C4-2B (cell line): Measurements from ENCODE around the gene ESRRG.

Source experiments
- H3K27ac ChIP-seq: fragments of 450-650 bp; 2 replicates; pipeline ENCODE4 v1.5.1; 2017
- ZFX ChIP-seq: fragments of 450-650 bp; IDR thresholded peaks from 2 replicates; pipeline ENCODE4 v1.6.1; 2017
- TF ChIP-seq, protein P1 (sequence below): fragments of 450-650 bp; conservative IDR thresholded peaks from 2 replicates; pipeline ENCODE4 v1.5.1; 2017; ENCODE audit warnings: mild to moderate bottlenecking

Gene ESRRG

DNA sequence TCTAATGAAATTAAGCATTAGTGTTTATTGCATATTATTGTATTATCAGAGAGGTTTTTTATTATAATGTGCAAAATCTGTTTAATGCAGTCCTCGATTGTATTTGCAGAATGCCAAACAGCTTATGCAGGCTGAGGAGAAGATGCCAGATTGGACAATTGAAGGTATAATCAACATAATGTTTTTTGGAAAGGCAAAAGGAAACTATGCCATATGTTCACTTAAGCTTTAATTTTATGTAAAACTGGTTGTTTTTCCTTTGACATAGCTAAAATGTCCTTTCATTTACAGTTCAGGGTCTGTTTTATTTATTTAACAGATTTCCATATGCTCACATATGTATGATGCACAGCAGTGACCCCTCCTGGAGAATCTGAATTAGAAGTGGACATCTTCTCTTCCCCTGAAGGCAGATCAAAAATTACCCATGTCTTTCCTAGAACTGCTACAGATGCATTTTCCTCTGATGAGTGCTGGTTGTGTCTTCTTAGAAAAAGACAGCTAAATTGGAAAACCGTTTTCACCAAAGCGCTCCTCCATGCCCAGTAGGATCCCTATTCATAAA, 156.5 kb downstream of the ESRRG start:
- H3K27ac ChIP-seq = no peak overlapping the region
- TF ChIP-seq, protein P1, sequence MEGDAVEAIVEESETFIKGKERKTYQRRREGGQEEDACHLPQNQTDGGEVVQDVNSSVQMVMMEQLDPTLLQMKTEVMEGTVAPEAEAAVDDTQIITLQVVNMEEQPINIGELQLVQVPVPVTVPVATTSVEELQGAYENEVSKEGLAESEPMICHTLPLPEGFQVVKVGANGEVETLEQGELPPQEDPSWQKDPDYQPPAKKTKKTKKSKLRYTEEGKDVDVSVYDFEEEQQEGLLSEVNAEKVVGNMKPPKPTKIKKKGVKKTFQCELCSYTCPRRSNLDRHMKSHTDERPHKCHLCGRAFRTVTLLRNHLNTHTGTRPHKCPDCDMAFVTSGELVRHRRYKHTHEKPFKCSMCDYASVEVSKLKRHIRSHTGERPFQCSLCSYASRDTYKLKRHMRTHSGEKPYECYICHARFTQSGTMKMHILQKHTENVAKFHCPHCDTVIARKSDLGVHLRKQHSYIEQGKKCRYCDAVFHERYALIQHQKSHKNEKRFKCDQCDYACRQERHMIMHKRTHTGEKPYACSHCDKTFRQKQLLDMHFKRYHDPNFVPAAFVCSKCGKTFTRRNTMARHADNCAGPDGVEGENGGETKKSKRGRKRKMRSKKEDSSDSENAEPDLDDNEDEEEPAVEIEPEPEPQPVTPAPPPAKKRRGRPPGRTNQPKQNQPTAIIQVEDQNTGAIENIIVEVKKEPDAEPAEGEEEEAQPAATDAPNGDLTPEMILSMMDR = peak; percentile 67
- no peak for TF ChIP-seq ZFX

DNA sequence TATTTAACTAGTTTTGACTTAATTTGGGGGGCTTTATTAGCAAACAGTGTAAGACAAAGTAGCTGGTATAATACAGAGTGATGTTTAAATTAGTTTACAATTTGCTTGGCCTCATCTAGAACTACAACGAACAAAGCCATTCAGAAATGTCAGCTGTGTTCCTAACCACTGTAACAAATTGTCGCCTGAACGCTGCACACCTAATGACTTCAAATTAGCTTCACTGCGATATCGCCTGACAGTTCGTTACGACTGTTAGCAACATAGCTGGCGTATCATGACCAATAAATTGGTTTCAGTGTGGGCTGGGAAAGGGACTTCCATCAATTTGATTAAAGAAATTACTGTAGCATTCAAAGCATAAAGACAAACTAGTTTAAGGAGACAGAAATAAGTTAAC, 160.1 kb downstream of the ESRRG start:
- no peak overlapping the region for H3K27ac ChIP-seq
- no peak for TF ChIP-seq ZFX
- TF ChIP-seq, protein P1 = no peak

DNA sequence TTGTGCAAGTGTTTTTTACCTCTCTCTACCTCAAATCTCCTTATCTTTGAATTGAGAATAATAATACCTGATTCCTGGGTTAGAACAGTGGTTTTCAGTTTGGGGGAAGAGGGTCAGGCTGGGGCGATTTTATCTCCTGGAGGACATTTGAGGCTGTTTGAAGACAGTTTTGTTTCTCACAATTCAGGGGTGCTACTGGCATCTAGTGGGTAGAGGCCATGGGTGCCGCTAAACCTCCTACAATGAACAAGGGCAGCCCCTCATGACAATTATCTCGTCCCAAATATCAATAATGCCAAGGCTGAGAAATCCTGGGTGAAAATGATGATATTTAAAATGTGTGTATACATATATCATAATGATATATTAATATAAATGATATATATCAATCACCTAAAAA, 160.8 kb downstream of the ESRRG start:
- TF ChIP-seq ZFX = no peak
- TF ChIP-seq, protein P1 = no peak
- no peak overlapping the region for H3K27ac ChIP-seq

DNA sequence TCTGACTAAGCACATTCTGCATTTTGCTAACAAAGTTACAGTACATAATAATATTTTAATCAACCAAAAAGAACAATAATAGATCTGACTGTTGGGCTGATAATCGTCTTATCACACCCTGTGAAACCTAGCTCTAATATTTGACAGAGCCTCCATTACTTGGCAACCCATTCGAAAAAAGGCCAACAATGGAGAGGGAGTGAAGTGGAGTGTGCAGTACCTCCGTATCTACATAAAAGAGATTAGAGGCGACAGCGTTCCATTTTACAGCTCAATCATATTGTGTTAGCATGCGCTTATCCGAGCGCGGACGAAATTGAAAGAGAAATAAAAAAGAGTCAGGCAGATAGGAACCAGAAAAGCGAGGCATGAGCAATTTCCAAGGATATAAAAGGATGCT, 162.7 kb downstream of the ESRRG start:
- no peak overlapping the region for H3K27ac ChIP-seq
- TF ChIP-seq ZFX = no peak
- TF ChIP-seq, protein P1 = no peak

DNA sequence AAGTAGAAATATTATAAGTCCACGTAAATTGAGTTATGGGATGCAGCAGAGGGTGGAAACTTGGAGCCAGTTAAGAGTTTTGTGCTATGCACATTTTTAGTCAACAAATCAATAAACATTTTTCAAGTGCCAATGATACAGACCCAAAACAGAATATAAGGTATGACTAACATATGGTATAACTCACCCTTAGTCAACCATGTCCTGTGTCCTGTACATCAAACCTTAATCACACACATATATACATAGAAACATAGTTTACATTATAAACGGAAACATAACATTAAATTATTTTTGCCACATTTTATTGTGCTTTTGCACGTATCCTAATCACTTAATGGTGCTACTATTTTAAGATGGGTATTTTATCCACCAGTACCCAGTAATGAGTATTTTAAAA, 163.9 kb downstream of the ESRRG start:
- H3K27ac ChIP-seq = no peak overlapping the region
- TF ChIP-seq, protein P1 = no peak
- TF ChIP-seq ZFX = no peak

DNA sequence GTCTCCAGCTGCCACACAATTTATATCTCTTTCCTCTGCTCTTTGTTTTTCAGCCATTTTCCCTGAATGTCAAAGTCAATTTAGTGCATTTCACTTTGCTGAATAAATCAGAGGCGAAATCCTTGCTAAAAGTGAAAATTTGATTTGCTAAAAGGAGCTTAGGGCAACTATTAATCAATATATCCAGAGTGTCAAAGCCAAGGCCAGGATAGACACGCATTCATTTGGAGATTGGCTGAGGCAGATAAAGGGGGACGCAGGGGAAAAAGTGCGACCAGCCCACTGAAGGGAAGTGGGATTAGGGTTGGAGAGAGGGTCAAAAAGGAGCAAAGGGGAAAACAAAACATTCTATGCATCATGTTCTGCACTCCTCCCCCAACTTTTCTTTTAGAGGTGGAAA, 167.6 kb downstream of the ESRRG start:
- TF ChIP-seq ZFX = no peak
- TF ChIP-seq, protein P1 = no peak
- no peak overlapping the region for H3K27ac ChIP-seq

DNA sequence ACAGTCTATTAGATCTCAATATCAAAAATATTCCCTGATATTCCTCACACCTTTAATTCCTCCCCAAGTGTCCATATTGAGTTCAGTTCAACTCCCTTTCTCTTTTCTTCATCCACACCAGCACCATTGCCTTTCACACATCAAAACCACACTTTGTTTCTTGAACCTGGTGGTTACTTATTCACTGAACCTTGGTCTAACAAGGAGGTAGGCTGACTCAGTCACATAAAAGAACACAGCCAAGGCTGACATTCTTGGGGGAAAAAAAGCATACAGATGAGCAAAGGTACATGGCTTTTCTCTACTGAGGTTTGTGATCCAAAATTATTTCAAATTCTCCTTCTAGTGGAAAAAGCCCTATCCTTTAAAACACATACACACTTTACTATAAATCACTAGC, 168.3 kb downstream of the ESRRG start:
- H3K27ac ChIP-seq = no peak overlapping the region
- TF ChIP-seq, protein P1 = no peak
- no peak for TF ChIP-seq ZFX
